ENCODE measurements around the gene PRDM13. TPM values are rescaled to one million over a fixed set of nuclear protein-coding genes. Genes with fewer than 3 reads are reported as not detected.

PRDM13 gene
- total and polyA plus RNA-seq, 12 donors, result not detected

DNA sequence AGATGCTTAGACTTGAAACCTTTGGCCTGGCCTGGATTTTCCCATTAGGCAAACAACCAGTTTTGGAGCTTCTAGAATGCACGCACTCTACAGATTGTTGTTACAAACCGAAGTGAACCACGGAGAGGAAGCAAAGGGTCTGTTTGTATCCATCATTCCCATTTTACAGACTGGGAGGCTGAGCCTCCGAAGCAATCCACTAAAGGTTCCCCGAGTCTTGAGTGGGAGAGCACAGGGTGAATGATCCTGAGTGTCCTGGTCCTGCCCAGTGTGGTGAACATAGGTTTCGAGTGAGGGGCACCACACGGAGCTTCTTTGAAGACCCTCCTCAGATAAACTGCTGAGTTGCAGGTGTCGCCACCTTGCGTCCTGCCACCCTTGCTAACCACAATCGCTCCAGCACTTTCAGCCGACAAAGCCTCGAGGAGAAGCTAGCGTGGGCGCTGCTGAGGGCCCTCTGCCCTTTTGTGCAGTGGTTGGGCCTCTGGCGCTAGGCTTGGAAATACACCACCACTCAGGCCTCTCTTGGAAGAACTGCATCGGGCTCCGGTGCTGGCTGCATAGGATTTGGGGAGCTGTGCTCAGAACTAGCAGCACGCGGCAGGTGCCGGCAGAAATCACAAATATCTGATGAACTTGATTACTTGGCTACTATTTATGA is 1.4 kb upstream of the PRDM13 start:
- TF ChIP-seq, protein P1, sequence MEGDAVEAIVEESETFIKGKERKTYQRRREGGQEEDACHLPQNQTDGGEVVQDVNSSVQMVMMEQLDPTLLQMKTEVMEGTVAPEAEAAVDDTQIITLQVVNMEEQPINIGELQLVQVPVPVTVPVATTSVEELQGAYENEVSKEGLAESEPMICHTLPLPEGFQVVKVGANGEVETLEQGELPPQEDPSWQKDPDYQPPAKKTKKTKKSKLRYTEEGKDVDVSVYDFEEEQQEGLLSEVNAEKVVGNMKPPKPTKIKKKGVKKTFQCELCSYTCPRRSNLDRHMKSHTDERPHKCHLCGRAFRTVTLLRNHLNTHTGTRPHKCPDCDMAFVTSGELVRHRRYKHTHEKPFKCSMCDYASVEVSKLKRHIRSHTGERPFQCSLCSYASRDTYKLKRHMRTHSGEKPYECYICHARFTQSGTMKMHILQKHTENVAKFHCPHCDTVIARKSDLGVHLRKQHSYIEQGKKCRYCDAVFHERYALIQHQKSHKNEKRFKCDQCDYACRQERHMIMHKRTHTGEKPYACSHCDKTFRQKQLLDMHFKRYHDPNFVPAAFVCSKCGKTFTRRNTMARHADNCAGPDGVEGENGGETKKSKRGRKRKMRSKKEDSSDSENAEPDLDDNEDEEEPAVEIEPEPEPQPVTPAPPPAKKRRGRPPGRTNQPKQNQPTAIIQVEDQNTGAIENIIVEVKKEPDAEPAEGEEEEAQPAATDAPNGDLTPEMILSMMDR (IDR thresholded peaks at IDR 0.05), result no peak
- intact Hi-C loops (cut with DNase I), result loop anchor here in 1 of 10 donors (10.0 kb wide), 1 partner anchor 140 kb away; no protein-coding TSS in a partner anchor
- peak in 1 of 8 donors; percentile 45 for ATAC-seq
- Histone ChIP-seq H3K36me3 (no peaks in the 10 kb centered on the region), H3K9me3 (no peaks in the 10 kb centered on the region), H3K4me1 (peaks cover 4 to 44% (median 25%) of the 10 kb centered on the region in 9 donors), H3K27me3 (peaks cover 39 to 100% (median 100%) of the 10 kb centered on the region in 7 donors), H3K4me3 (no peak overlapping the region), H3K27ac (no peak overlapping the region)
- no peak for DNase-seq
- 9 to 11% methylated on average over 20 of the region's 20 CpGs for WGBS, 2 donors

DNA sequence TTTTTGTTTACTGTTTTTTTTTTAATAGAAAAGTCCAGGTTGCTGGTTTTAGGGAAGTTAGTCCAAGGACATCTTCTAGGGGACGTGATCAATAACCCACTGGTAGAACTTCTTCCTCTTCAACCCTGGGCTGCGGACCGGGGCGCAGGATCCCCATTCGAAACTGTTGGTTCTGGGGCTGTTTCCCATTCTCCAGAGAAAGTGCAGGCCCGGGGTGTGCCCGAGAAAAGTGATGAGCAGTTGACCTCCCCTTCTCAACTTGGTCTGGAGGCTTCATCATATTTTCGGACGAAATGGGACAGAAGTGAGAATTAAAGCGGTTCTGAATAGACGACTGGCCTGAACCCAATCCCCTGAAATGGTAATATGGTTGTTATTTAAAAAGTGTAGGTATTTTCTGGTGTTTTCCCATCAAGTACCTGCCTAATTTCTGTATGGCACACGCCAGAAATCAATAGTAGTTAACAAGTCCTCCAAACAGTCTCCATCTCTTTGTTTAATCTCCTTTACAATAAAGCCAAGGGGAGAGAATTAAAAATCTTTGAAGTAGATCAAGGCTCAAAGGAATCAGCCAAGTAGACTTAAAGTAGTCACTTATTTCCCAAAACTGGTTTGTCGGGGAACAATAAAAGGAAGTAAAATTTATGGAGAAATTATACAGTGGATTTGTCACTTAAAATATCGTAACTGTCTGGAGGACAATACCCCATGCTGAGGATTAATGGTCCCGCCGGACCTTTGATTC is 550 bp upstream of the PRDM13 start:
- no peak overlapping the region for H3K27ac ChIP-seq
- H3K36me3 ChIP-seq, result no peaks in the 10 kb centered on the region
- peaks cover 39 to 100% (median 100%) of the 10 kb centered on the region in 7 donors for H3K27me3 ChIP-seq
- intact Hi-C loops (cut with DNase I), result loop anchor here in 1 of 10 donors (10.0 kb wide), 1 partner anchor 139 kb away; no protein-coding TSS in a partner anchor
- WGBS, 2 donors, result 11 to 13% methylated on average over 16 of the region's 16 CpGs
- no peak overlapping the region for H3K4me3 ChIP-seq
- no peak for ATAC-seq
- H3K4me1 ChIP-seq, result peaks cover 4 to 44% (median 25%) of the 10 kb centered on the region in 9 donors
- TF ChIP-seq, protein P1 (IDR thresholded peaks at IDR 0.05), result no peak
- no peak for DNase-seq
- no peaks in the 10 kb centered on the region for H3K9me3 ChIP-seq

DNA sequence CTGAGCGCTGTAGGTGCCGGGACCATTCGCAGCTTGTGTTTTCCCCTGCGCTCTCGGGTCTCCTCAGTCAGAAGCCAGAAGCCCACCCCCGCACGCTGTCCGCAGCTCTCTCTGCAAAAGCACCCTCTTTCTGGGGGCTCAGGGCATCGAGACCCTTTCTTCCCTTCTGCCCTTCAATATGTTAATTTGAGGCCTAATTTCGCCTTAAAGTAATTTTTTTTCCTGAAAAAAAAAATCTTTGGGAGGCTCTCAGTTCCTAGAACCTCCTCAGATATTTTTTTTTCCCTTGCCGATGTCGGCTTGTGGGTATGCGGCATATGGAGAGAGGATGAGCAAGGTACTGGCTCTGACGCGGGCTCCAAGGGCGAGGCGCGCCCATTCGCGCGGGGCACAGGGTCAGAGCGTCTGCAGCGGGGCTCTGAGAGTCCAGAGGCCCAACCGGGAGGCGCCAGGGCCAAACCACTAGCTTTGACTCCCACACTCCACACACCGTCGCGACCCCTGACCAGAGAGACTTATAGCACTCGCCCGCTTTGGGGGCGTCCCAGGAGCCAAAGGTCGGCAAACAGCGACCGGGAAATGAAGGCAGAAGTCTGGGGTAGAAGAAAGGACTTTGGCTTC is 893 bp downstream of the PRDM13 start:
- no peak overlapping the region for H3K27ac ChIP-seq
- intact Hi-C loops (cut with DNase I), result loop anchor here in 1 of 10 donors (10.0 kb wide), 1 partner anchor 137 kb away; no protein-coding TSS in a partner anchor
- H3K9me3 ChIP-seq, result no peaks in the 10 kb centered on the region
- TF ChIP-seq, protein P1 (IDR thresholded peaks at IDR 0.05), result no peak
- peaks cover 4 to 44% (median 24%) of the 10 kb centered on the region in 9 donors for H3K4me1 ChIP-seq
- no peak for DNase-seq
- peaks cover 48 to 100% (median 100%) of the 10 kb centered on the region in 7 donors for H3K27me3 ChIP-seq
- no peak for ATAC-seq
- no peak overlapping the region for H3K4me3 ChIP-seq
- no peaks in the 10 kb centered on the region for H3K36me3 ChIP-seq
- WGBS, 2 donors, result 5 to 6% methylated on average over 34 of the region's 34 CpGs
